Measurements from ENCODE around the gene ARHGAP25. TPM values are rescaled to one million over a fixed set of nuclear protein-coding genes. Genes with fewer than 3 reads are reported as not detected.

The ARHGAP25 gene
- total RNA-seq, 1 donor from 2014 or later = 5.8 TPM

DNA sequence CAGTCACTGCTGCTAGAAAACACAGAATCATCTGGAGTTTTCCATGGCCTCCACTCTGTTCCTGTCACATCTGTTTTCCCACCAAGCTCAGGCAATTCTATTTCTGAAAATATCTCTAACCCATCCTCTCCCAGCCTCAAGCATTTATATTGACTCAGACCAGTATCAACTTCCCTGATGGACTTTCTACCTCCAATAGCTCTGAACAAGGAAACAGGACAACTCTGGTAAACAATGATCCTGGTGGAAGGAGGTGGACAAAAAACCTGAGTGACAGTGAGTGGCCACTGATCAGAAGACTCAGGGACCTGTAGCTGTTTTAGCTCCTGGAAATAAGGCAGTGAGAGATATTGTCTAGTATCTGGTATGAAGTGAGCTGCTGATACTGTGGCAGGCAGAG, 113.1 kb downstream of the ARHGAP25 start:
- no peak overlapping the region for H3K9ac ChIP-seq

DNA sequence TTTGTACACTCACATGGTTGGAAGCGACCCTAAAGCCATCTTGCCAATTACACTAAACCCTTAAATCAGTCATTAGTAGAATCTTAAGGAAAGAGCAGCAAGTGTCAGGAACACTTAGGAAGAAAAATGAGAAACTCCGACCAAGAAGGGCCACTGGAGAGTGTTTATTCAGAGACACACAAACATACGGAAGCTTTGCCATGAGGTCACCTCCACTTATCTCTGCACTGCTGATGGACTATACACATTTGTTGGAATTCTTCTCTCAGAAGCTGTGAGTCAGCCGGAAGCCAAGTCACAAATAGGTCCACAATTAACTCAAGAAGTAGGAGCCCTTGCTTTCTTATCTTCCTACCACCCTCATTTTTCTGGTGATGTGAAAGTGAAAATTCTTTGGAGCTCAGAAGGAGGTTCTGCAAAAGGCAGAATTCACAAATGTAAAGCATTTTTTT, 115.0 kb downstream of the ARHGAP25 start:
- Histone ChIP-seq H3K36me3 (no peaks in the 10 kb centered on the region), H3K79me2 (ENCODE audit: low read depth) (no peaks in the 10 kb centered on the region), H3F3A (ENCODE audit: low read depth) (no peaks in the 10 kb centered on the region), H3K9me3 (ENCODE audit: low read depth) (no peaks in the 10 kb centered on the region), H3K4me3 (no peak overlapping the region), H3K4me1 (no peaks in the 10 kb centered on the region), H4K20me1 (ENCODE audit: low read depth) (no peaks in the 10 kb centered on the region), H3K4me2 (no peak overlapping the region), H3K9ac (no peak overlapping the region), H3K27ac (no peak overlapping the region), H3K27me3 (no peaks in the 10 kb centered on the region), H2AFZ (replicated peaks) (no peak overlapping the region)
- Mint-ChIP-seq H3K27me3 (ENCODE audit: insufficient read depth, low read depth) (no peaks in the 10 kb centered on the region), H3K36me3 (no peaks in the 10 kb centered on the region), H3K9me3 (no peaks in the 10 kb centered on the region), H3K4me1 (no peaks in the 10 kb centered on the region), H3K4me3 (no peak overlapping the region), H3K27ac (no peak overlapping the region)
- no peak for TF ChIP-seq EZH2phosphoT487 (IDR thresholded peaks at IDR 0.05)
- TF ChIP-seq CTCF (IDR thresholded peaks at IDR 0.05) = no peak
- TF ChIP-seq EZH2 (IDR thresholded peaks at IDR 0.05) = no peak
- no peak for DNase-seq (ENCODE audit: low spot score)

More for the DNA sequence above, 113.1 kb downstream of the ARHGAP25 start:
- Histone ChIP-seq H3K9me3 (ENCODE audit: low read depth) (no peaks in the 10 kb centered on the region), H3K36me3 (no peaks in the 10 kb centered on the region), H3K4me1 (no peaks in the 10 kb centered on the region), H3K79me2 (ENCODE audit: low read depth) (no peaks in the 10 kb centered on the region), H2AFZ (replicated peaks) (no peak overlapping the region), H3K27ac (no peak overlapping the region), H4K20me1 (ENCODE audit: low read depth) (no peaks in the 10 kb centered on the region), H3K4me2 (no peak overlapping the region), H3K27me3 (no peaks in the 10 kb centered on the region), H3F3A (ENCODE audit: low read depth) (no peaks in the 10 kb centered on the region), H3K4me3 (no peak overlapping the region)
- TF ChIP-seq EZH2 (IDR thresholded peaks at IDR 0.05) (no peak), EZH2phosphoT487 (IDR thresholded peaks at IDR 0.05) (no peak), CTCF (IDR thresholded peaks at IDR 0.05) (no peak)
- DNase-seq (ENCODE audit: low spot score) = no peak
- Mint-ChIP-seq H3K9me3 (no peaks in the 10 kb centered on the region), H3K4me3 (no peak overlapping the region), H3K4me1 (no peaks in the 10 kb centered on the region), H3K27me3 (ENCODE audit: insufficient read depth, low read depth) (no peaks in the 10 kb centered on the region), H3K36me3 (no peaks in the 10 kb centered on the region), H3K27ac (no peak overlapping the region)

DNA sequence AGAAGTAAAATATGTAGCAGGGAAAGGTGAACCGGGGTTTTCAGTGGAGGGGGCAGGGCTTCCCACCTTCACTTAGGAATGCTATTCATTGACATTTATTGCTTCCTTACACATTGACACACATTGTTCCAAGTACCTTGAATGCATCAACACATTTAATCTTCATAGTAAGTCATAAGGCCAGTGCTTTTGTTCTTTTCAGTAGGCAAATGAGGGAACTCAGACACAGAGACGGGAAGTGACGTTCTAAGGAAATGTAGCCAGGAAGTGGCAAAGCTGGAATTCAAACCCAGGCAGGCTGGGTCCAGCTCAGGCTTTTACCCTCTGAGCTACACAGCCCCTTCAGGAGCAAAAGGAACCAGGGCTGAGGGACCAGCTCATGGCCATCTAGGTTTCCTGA, 115.9 kb downstream of the ARHGAP25 start:
- no peak overlapping the region for H2AFZ ChIP-seq (replicated peaks)

More for the DNA sequence above, 115.9 kb downstream of the ARHGAP25 start:
- Histone ChIP-seq H3K4me2 (no peak overlapping the region), H3K27me3 (no peaks in the 10 kb centered on the region), H3K79me2 (ENCODE audit: low read depth) (no peaks in the 10 kb centered on the region), H3K4me1 (no peaks in the 10 kb centered on the region), H4K20me1 (ENCODE audit: low read depth) (no peaks in the 10 kb centered on the region), H3K36me3 (no peaks in the 10 kb centered on the region), H3K9ac (no peak overlapping the region), H3K9me3 (ENCODE audit: low read depth) (no peaks in the 10 kb centered on the region), H3F3A (ENCODE audit: low read depth) (no peaks in the 10 kb centered on the region), H3K4me3 (no peak overlapping the region), H3K27ac (no peak overlapping the region)
- H3K4me3 Mint-ChIP-seq = no peak overlapping the region
- H3K27me3 Mint-ChIP-seq (ENCODE audit: insufficient read depth, low read depth) = no peaks in the 10 kb centered on the region
- H3K27ac Mint-ChIP-seq = no peak overlapping the region
- no peak for DNase-seq (ENCODE audit: low spot score)
- no peak for TF ChIP-seq EZH2 (IDR thresholded peaks at IDR 0.05)
- no peak for TF ChIP-seq CTCF (IDR thresholded peaks at IDR 0.05)
- no peak for TF ChIP-seq EZH2phosphoT487 (IDR thresholded peaks at IDR 0.05)
- H3K36me3 Mint-ChIP-seq = no peaks in the 10 kb centered on the region
- no peaks in the 10 kb centered on the region for H3K9me3 Mint-ChIP-seq
- no peaks in the 10 kb centered on the region for H3K4me1 Mint-ChIP-seq
